ENCODE results near the gene DNAI4.

- TF ChIP-seq CTCF (IDR thresholded peaks at IDR 0.05): no peak
- no peak for TF ChIP-seq POLR2A (IDR thresholded peaks at IDR 0.05)
These were observed 1.3 kb upstream of the DNAI4 start for GRCh38 chr1:66925944-66926343.
